ENCODE data around the gene NUP98.

The NUP98 gene

GRCh38 chr11:3723014-3723708 is 74.2 kb downstream of the NUP98 start:
- DNase-seq, result no peak

DNA sequence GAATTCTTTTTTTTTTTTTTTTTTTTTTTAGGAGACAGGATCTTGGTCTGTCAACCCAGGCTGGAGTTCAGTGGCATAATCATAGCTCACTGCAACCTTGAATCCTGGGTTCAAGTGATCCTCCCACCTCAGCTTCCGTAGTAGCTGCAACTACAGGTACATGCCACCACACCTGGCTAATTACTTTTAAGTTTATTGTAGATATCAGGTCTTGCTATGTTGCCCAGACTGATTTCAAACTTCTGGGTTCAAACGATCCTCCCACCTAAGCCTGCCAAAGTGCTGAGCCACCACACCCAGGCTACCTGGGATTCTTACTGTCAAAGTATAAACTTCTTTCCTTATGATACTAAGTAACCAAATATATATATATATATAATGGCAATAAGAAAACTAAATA is 75.3 kb downstream of the NUP98 start:
- no peak for DNase-seq

DNA sequence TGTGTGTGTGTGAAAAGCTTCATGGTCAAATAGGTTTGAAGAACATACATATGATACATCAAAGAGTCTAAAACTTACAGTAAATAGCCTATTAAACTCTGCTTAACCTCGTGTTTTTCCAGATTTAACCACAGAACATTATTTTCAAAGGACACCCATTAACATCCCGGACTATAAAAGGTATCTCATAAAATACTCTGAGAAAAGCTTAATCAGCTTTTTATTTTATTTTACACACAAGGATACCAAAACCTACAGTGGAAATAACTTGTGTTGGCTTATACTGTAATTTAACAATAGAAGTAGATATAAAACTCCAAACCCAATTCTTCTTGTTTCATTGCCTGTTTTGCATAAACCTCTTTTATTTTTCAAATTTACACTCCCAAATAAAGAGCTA is 76.4 kb downstream of the NUP98 start:
- no peak for DNase-seq

DNA sequence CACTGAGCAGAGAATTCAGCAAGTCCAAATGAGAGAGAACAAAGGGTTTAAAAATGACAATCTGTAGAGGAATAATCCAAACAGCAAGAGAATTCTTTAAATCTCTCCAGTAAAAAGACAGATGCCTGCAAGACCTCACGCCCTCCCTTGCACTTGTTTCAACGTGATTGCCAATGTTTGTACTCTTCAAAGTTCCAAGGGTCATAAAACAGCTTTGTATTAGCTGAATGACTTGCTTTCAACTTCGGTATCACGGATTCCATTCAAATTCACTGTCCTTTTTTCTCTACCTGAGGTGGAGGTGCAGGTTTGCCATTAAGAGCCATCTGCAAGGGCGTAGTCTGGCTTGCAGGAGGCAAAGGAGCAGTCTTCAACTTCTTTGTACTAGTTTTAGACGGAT is 85.1 kb downstream of the NUP98 start:
- DNase-seq, result no peak

DNA sequence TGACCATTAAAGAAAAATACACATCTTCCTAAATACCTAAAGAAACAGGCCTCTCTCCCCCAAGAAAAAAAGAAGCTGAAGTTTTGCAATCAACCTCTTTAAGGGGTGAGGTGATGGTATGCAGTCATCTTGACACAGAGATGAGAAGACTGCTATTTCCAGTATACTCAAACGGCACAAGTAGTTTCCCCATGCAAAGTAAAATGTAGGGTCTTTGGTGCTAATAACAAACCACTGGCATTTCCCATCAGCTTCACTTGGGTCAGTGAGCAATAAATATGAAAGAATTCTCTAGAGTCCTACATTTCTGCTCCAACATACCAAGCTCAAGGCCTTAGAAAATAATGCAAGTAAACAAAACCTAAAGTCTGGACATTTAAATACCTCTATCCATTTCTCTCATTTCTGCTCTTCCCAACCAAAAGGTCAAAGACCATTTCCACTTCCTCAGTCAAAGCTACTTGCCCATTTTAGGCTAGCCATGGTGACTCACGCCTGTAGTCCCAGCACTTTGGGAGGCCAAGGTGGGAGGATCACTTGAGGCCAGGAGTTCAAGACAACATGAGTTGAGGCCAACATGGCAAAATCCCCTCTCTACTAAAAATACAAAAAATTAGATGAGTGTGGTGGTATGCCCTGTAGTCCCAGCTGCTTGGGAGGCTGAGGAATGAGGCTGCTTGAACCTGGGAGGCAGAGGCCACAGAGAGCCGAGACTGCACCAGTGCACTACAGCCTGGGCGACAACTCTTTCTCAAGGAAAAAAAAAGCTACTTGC is 86.7 kb downstream of the NUP98 start:
- no peak for DNase-seq

GRCh38 chr11:3709977-3710376 is 87.4 kb downstream of the NUP98 start:
- no peak for DNase-seq

DNA sequence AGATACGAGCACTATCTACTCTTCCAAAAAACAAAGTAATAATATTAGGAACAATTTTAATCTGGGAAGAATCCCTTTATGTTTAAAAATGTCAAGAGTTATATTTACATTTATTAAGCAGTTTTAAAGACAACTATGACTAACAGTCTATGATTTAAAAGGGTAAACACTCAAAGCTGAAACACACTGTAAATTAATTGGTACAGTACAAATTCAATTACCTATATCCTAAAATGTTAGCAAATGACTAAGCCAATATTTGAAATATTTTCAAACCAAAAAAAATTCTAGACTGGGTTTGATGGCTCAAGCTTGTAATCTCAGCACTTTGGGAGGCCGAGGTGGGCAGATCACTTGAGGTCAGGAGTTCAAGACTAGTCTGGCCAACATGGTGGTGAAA is 90.2 kb downstream of the NUP98 start:
- DNase-seq, result no peak

DNA sequence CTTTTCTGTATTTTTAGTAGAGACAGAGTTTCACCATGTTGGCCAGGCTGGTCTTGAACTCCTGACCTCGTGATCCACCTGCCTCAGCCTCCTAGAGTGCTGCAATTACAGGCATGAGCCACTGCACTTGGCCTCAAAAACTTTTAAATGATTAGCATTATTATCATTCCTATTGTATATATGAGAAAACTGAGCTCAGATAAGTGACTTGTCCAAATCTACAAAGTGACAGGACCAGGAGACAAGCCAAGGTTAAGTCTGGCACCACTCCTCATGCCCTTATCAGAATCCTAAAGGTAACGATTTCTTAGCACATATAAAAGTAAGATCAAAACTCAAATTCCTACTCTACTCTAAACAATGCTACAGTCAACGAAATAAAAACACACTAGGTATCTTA is 94.0 kb downstream of the NUP98 start:
- no peak for DNase-seq

DNA sequence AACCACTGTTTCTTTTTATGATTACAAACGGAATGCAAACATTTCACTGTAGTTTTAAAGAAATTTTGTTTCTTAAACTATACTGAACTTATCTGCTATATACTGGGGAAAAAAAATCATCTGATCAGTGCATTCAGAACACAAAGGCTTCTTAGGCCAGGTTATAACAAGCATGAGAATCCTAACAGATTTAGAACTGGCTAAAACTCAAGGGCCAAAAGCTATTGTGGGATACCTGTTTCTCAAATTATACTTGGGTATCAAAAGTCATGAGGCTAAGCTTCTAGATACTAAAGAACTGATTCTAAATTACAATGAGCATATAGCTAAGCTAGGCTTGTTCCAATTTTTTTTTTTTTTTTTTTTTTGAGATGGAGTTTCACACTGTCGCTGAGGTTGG is 96.4 kb downstream of the NUP98 start:
- no peak for DNase-seq

GRCh38 chr11:3700410-3700809 is 96.9 kb downstream of the NUP98 start:
- DNase-seq, result no peak

DNA sequence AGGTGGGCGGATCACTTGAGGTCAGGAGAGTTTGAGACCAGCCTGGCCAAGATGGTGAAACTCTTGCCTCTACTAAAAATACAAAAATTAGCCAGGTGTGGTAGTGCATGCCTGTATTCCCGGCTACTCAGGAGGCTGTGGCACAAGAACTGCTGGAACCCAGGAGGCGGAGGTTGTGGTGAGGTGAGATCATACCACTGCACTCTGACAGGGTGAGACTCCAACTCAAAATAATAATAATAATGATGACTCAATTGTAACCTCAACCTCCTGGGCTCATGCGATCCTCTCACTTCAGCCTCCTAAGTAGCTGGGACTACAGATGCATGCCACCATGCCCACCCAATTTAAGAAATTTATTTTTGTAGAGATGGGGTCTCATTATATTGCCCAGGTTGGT is 110.6 kb downstream of the NUP98 start:
- no peak for DNase-seq

DNA sequence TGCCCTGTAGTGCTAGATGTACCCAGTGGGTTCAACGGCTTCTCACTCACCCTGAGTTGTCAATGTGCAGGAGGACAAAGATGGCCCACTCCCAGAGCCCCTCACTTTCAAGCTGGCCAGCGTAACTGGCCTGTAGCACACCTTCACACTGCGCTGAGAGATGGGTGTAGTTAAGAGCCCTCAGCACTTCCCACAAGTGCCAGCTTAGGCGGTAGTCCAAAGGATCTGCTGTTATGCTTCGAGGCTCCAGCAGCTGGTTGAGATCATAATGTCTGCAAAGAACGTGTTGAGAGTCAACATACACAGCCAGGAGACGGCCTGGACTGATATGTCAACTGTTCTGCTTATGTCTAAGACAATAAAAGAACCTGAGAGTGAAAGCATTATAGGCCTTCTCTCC is 111.4 kb downstream of the NUP98 start:
- DNase-seq, result no peak

- no peak for DNase-seq
These were observed 112.6 kb downstream of the NUP98 start for GRCh38 chr11:3684819-3685172.

DNA sequence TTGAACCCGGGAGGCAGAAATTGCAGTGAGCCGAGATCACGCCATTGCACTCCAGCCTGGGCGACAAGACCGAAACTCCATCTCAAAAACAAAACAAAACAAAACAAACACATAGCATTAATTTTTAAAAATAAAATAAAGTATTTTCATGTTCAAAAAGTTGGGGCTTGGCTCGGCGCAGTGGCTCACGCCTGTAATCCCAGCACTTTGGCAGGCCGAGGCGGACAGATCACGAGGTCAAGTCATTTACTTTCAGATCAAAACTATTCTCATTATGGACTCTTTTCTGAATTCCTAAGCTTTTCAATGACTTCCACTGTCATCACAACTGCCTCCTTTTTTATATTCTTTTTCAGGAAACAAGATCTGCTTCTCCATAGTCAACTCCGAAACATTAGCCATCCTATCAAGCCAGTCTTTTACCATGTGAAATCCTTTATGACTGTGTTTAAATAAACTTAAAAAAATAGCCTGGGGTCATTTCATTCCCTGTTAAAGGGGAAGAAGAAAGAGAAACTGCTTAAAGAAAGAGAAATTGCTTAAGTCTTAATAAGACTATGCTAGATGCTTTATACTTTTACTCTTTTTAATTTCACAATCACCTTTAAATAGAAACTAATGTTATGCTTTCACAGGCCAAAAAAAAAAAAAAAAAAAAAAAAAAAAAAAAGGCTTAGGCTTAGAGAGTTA is 113.1 kb downstream of the NUP98 start:
- no peak for DNase-seq

DNA sequence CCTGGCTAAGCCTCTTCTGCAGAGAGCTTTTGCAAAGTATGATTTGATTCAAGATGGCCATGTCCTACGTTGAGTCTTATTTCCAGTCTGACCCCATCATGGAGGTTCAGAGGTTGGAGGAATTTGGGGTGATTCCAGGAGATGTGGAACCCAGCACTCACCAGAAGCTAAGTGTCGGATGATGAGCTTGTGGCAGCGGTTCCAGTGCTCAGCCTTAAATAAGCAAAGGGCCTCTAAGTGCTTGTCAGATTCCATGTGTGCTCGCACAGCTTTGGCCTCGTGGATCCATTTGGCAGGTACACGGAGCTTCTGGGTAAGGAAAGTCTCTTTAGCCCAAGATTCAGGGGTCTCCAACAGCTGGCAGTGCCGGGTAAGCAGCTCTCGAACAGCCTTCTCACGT is 114.3 kb downstream of the NUP98 start:
- no peak for DNase-seq

DNA sequence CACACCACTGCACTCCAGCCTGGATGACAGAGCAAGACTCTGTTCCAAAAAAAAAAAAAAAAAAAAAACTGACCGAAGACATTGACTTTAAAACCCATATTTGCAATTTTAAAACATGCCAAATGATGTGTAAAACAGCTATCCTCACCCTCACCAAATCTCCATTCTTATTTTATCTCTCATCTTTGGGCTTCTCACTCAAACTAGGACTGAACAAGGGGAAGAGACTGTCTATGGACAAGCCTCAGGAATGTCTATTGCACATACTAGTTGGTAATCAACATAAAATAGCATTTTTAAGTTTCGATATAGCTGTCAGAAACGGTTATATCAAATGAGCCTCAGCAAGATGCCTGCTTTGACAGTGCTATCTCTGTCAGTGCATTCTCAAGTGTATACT is 118.3 kb downstream of the NUP98 start:
- DNase-seq, result no peak

DNA sequence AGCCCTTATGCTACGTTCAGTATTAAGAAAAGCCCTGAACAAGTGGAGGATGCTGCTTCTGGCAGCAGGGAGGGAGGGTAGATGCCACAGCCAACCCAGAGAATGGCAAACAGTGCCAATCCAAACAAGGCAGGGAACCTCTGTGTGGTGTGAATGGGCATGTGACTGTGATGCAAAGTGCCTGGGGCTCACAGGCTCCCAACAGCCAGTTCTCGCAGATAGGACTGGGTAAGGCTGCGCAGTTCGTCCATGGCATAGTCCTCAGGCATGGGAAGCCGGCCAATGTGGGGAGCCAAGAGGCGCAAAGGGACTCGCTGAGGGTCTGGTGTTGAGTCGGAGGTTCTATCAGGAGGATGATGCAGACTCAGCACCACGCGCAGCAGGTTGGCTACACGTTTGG is 121.4 kb downstream of the NUP98 start:
- no peak for DNase-seq

- no peak for DNase-seq
These were observed 123.2 kb downstream of the NUP98 start for GRCh38 chr11:3674189-3674588.

GRCh38 chr11:3671334-3672254 is 125.8 kb downstream of the NUP98 start, which contains the start of gene CHRNA10:
Gene CHRNA10 (minus strand): TSS chr11:3671384. CDS start chr11:3671312, 72 bp downstream.
- DNase-seq, result no peak

DNA sequence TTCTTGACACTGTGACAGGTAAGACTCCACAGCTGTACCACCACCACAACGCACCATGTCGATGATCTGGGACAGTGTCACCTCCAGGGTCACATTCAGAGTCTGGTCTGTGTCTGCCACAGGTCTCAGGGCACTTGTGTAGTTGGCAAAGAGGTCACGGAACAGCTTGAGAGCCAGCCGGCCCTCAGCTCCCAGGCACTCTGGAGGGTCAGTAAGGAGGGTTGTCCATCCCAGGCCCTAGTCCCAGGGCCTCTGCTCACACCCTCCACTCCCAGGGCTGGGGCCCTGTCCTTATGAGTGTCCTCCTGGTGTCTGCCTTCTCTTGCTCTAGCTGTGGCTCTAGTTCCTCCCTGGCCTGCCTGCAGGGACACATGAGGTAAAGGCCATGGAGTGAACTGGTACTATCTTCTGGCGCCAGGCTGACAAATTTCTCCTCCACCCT is 127.6 kb downstream of the NUP98 start:
- DNase-seq, result no peak

GRCh38 chr11:3669128-3669527 is 128.2 kb downstream of the NUP98 start:
- DNase-seq, result no peak

DNA sequence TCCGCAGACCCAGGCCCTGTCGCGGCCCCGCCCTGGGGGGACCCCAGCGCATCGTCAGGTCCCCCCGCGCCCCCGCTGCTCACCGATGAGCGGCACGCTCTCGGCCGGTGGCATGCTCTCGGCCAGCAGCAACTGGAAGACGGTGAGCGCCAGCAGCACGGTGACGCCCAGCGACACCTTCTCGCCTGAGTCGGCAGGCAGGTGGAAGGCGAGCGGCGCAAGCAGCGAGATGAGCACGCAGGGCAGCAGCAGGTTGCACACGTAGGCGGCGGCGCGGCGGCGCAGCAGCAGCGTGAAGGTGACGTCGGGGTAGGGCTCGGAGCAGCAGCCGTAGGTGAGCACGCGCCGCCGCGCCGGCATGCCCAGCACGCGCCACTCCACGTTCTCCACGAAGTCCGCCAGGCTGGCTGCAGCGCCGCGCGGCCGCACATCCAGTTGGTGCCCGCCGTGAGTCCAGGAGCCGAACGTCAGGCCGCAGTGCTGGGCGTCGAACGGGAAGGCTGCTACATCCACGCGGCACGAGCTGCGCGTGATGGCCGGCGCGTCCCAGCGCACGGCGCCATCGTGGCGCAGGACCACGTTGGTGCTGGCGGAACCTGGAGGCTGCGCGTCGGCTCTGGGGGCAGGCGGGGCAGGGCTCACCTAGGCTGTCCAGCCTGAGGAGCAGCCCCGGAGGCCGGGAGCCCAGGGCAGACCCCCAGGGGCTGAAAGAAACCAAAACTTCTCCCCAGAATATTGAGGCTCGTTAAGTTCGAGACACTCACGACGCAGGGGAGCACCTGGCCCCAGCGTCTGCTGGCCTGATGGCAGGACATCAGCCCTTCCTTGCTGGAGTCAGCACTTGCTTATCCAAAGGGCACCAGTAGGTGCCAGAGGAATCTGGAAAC is 130.0 kb downstream of the NUP98 start:
- no peak for DNase-seq
